Measurements from ENCODE around the gene LCE5A. TPM values are rescaled to one million over a fixed set of nuclear protein-coding genes. Genes with fewer than 3 reads are reported as not detected.

The LCE5A gene
- total RNA-seq, 2 experiments from 2014 or later = not detected

DNA sequence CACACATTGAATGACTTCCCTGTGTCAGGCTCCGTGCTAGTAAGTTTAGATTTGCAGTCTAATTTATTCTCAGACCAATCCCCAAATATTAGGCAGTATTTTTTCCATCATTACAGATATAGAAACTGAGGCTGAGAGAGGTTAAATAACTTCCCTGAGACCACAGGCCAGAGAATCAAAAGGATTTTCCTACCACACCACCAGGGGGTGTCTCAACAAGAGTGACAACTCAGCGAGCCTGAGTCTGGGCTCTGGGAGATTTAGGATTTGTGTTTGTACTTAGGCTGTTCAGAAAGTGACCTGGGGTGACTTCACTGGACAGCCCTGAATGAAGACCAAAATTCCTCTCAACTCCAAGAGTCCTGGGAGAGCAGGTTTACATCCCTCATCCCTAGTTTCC, 13.3 kb upstream of the LCE5A start:
- CTCF ChIA-PET = interaction anchor here (2.1 kb wide), 1 partner anchor 15 kb away, joined by 6 read pairs; no protein-coding TSS in a partner anchor
- intact Hi-C loops (cut with micrococcal nuclease) = no loop called here

DNA sequence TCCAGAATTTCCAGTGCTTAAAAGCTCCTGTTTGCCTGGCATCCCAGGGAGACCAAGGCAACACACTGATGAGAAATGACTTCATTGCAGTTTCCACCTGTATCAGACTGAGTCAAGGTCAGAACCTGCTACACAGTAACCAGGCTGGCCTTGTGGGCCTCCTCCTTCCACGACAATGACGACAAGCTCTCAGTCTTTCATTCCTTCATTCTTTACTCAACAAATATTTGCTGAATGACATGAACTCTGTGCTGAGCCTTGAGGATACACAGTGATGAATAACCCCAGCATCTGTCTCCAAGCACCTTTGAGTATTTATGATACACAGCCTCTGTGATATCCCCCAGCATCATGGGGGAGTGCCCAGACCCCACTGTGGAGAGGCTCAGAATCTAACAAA, 8.9 kb upstream of the LCE5A start:
- intact Hi-C loops (cut with micrococcal nuclease) = no loop called here

More for the DNA sequence above, 13.3 kb upstream of the LCE5A start:
- Mint-ChIP-seq H3K27ac (no peak overlapping the region), H3K4me3 (no peak overlapping the region), H3K36me3 (ENCODE audit: low read depth) (no peaks in the 10 kb centered on the region), H3K9me3 (no peaks in the 10 kb centered on the region), H3K4me1 (ENCODE audit: low read depth) (no peaks in the 10 kb centered on the region), H3K27me3 (ENCODE audit: low read depth) (peaks cover 7% of the 10 kb centered on the region)
- no peak for DNase-seq

DNA sequence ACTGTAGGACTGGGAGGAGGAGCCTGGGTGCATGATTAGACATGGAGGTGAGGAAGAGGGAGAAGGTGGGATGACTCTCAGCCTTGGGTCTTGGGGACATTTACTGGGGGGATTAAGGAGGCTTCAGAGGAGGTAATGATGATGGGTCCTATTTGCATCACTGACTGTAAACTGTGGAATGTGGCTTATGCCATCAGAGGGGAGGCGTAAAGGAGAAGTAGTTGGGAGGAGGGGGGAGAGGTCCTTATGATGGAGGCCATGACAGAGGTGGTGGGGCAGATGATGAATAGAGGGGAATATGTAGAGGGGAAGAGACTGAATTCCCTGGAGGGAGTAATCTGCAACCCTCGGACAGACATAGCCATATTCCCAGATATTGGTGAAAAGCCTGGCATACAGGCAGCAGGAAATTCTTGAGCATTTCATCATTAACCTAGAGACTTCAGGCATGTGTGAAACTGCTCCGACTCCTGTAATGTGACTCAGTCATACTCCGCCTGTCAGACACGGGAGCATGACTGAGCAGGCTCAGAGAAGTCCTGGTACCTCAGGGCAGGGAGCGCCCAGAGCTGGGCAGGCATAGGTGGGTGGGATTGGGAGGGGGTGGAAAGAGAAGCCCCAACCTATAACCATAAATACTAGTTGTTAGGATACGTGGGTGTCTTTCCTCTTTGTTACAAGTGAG, 8.0 kb upstream of the LCE5A start:
- H3K36me3 Mint-ChIP-seq (ENCODE audit: low read depth) = no peaks in the 10 kb centered on the region

More for the DNA sequence above, 8.9 kb upstream of the LCE5A start:
- H3K9me3 Mint-ChIP-seq = no peaks in the 10 kb centered on the region
- no peak overlapping the region for H3K27ac Mint-ChIP-seq
- DNase-seq = no peak
- peaks cover 4% of the 10 kb centered on the region for H3K27me3 Mint-ChIP-seq (ENCODE audit: low read depth)
- no peak overlapping the region for H3K4me3 Mint-ChIP-seq
- CTCF ChIA-PET = no interaction called here
- no peaks in the 10 kb centered on the region for H3K4me1 Mint-ChIP-seq (ENCODE audit: low read depth)
- H3K36me3 Mint-ChIP-seq (ENCODE audit: low read depth) = no peaks in the 10 kb centered on the region

DNA sequence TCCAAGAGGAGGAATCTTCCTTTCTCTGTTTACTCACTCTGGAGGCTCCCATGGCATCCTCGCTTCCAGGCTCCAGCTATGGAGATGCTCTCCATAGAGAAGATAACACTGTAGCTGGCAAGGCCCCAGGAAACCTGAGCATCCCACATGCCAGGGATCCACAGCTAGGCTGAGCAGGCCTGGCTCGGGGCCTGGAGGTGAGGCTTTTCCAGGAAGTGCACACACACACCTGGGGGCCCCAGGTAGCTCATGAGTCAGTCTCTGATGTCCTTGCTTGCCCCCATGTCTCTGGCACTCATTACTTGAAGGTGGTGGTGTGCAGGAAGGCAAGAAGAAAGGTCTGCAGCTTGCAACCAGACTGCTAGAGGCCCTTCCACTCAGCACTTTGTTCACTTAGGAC, 5.5 kb upstream of the LCE5A start:
- intact Hi-C loops (cut with micrococcal nuclease) = no loop called here
- Mint-ChIP-seq H3K27me3 (ENCODE audit: low read depth) (peaks cover 10% of the 10 kb centered on the region), H3K9me3 (no peaks in the 10 kb centered on the region), H3K4me3 (no peak overlapping the region), H3K4me1 (ENCODE audit: low read depth) (no peaks in the 10 kb centered on the region), H3K36me3 (ENCODE audit: low read depth) (no peaks in the 10 kb centered on the region), H3K27ac (no peak overlapping the region)
- DNase-seq = no peak
- CTCF ChIA-PET = interaction anchor here (0.6 kb wide), 1 partner anchor 820 kb away, joined by 3 read pairs; no protein-coding TSS in a partner anchor

More for the DNA sequence above, 8.0 kb upstream of the LCE5A start:
- Mint-ChIP-seq H3K9me3 (no peaks in the 10 kb centered on the region), H3K27me3 (ENCODE audit: low read depth) (peaks cover 4% of the 10 kb centered on the region), H3K4me1 (ENCODE audit: low read depth) (no peaks in the 10 kb centered on the region), H3K27ac (no peak overlapping the region), H3K4me3 (no peak overlapping the region)
- CTCF ChIA-PET = no interaction called here
- intact Hi-C loops (cut with micrococcal nuclease) = no loop called here
- DNase-seq = no peak

DNA sequence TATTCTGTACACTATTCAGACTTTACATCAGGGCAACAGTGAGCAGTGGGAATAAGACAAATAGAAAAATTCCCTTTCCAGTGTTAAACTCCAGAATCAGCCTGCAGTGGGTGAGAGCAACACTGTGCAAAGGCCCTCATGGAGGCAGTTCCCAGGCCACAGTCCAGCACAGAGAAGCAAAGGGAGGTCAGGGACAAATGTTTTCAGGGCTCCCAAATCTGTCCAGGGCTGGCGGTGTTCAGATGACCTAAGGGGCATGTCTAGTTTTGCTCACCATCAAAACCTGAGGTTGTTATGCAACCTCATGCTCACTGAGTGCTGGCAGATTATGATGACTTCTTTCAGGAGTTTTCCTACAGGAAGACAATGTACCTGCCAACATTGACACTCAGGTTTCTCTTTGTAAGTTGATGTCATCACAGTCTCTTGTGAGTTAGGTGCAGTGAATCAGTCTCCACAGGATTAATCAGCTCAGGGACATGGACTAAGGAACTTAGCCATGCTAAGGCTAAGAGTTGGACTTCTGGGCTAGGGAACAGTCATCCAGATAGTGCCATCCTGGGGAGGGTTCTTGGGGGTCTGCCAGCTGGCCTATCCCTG, 3.6 kb upstream of the LCE5A start:
- Mint-ChIP-seq H3K4me1 (ENCODE audit: low read depth) (no peaks in the 10 kb centered on the region), H3K9me3 (no peaks in the 10 kb centered on the region), H3K4me3 (no peak overlapping the region), H3K27ac (no peak overlapping the region), H3K36me3 (ENCODE audit: low read depth) (no peaks in the 10 kb centered on the region), H3K27me3 (ENCODE audit: low read depth) (peaks cover 20% of the 10 kb centered on the region)
- intact Hi-C loops (cut with micrococcal nuclease) = no loop called here
- CTCF ChIA-PET = no interaction called here
- DNase-seq = no peak

DNA sequence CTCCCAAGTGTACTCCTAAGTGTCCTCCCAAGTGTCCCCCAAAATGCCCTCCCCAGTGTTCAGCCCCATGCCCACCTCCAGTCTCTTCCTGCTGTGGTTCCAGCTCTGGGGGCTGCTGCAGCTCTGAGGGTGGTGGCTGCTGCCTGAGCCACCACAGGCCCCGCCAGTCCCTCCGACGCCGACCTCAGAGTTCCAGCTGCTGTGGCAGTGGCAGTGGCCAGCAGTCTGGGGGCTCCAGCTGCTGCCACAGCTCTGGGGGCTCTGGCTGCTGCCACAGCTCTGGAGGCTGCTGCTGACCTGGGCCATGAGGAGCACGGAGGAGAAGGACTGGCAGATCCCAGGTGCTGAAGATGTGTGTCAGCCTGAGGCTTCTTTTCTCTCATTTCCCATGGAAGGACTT, 993 bp downstream of the LCE5A start:
- DNase-seq = no peak
- CTCF ChIA-PET = no interaction called here
- Mint-ChIP-seq H3K27me3 (ENCODE audit: low read depth) (peaks cover 52% of the 10 kb centered on the region), H3K4me3 (no peak overlapping the region), H3K9me3 (no peaks in the 10 kb centered on the region), H3K27ac (no peak overlapping the region), H3K4me1 (ENCODE audit: low read depth) (peaks cover 2% of the 10 kb centered on the region), H3K36me3 (ENCODE audit: low read depth) (no peaks in the 10 kb centered on the region)
- intact Hi-C loops (cut with micrococcal nuclease) = no loop called here

DNA sequence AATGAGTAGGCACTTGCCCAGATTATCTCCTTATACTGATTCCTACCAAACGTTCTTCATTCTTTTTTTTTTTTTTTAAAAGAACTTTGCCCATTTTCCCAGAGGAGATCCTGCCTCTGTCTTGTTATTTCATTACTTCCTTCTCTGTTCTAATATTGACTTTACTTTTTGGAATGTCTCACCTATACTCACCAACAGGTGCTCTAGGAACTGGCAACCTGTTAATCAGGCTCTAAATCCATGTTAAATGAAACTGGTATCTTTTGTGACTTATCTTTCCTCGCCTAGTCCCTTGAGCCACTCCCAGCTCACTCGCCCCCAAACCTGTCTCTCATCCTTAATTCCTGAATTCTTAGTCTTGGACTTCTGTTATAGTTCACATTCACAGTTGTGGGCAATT, 2.5 kb downstream of the LCE5A start:
- intact Hi-C loops (cut with micrococcal nuclease) = no loop called here
- H3K9me3 Mint-ChIP-seq = no peaks in the 10 kb centered on the region
- H3K36me3 Mint-ChIP-seq (ENCODE audit: low read depth) = no peaks in the 10 kb centered on the region
- peaks cover 60% of the 10 kb centered on the region for H3K27me3 Mint-ChIP-seq (ENCODE audit: low read depth)
- no peak overlapping the region for H3K27ac Mint-ChIP-seq
- no peak for DNase-seq
- peaks cover 2% of the 10 kb centered on the region for H3K4me1 Mint-ChIP-seq (ENCODE audit: low read depth)
- H3K4me3 Mint-ChIP-seq = no peak overlapping the region
- CTCF ChIA-PET = no interaction called here

DNA sequence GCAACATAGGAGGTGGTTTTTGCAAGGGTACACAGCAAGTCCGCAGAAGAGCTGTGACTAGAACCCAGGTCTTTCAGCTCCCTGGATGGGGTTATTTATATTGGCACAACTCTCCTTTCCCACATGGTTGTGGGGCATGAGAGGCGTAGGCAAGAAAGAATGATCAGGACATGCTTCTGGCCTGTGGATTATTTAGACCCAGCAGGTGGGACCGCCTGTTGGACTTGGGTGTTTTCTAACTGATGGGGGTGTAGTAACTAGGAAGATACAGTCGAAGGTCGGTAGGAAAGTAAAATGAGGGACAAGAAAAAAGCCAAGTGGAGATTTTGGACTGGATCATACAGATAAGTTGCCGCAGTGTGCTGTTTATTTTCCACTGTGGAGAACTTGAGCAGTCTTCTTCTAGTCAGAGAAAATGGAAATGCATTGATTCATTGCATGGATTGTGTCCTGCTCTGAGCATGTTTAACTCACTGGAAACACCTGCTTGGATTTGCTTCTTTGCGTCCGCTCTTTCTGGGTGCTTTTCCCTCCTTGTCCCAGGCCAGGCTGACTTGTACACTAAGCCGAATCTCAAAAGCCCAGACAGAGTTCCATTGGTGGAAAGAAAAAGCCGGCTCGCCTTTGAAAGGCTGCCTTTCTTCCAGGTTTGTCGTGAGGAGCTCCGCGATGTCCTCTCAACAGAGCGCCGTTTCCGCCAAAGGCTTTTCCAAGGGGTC, 4.3 kb downstream of the LCE5A start:
- Mint-ChIP-seq H3K36me3 (ENCODE audit: low read depth) (no peaks in the 10 kb centered on the region), H3K4me3 (no peak overlapping the region), H3K4me1 (ENCODE audit: low read depth) (peaks cover 2% of the 10 kb centered on the region), H3K27ac (no peak overlapping the region), H3K27me3 (ENCODE audit: low read depth) (peaks cover 58% of the 10 kb centered on the region), H3K9me3 (no peaks in the 10 kb centered on the region)
- no peak for DNase-seq
- CTCF ChIA-PET = no interaction called here
- intact Hi-C loops (cut with micrococcal nuclease) = no loop called here

DNA sequence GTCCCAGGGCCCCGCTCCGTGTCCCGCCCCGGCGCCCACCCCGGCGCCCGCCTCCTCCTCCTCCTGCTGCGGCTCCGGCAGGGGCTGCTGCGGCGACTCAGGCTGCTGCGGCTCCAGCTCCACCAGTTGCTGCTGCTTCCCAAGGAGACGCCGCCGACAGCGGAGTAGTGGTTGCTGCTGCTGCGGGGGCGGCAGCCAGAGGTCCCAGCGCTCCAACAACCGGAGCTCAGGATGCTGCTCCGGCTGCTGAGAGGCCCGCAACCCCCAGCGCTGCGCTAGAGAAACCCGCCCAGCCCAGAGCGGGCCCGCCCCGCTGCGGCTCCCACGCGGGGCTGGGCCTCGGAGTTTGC, 4.8 kb downstream of the LCE5A start:
- CTCF ChIA-PET = interaction anchor here (0.9 kb wide), 1 partner anchor 74 kb away, joined by 3 read pairs; no protein-coding TSS in a partner anchor
- Mint-ChIP-seq H3K27ac (no peak overlapping the region), H3K36me3 (ENCODE audit: low read depth) (no peaks in the 10 kb centered on the region), H3K27me3 (ENCODE audit: low read depth) (peaks cover 54% of the 10 kb centered on the region), H3K4me3 (no peak overlapping the region), H3K9me3 (no peaks in the 10 kb centered on the region), H3K4me1 (ENCODE audit: low read depth) (peaks cover 2% of the 10 kb centered on the region)
- no peak for DNase-seq
- intact Hi-C loops (cut with micrococcal nuclease) = no loop called here

DNA sequence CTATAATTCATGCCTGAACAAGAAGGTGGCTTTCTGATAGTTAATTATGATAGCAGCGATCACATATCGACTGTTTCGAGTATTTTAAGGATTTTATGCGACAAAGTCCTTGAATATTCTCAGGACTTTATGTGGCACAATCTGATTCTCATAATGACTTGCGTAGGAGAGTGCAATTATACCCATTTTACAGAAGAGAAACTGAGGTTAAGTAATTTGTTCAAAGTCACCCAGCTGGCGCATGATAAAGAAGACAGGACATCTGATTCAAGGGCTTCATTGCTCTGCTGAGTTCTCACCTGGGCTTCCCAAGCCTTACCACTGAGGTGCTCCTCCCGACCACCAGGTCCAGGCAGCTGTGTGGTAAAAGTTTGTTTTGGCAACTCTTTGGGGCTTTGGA, 5.5 kb downstream of the LCE5A start:
- no peaks in the 10 kb centered on the region for H3K36me3 Mint-ChIP-seq (ENCODE audit: low read depth)
- intact Hi-C loops (cut with micrococcal nuclease) = no loop called here
- H3K9me3 Mint-ChIP-seq = no peaks in the 10 kb centered on the region
- no peak for DNase-seq
- CTCF ChIA-PET = interaction anchor here (0.9 kb wide), 1 partner anchor 75 kb away, joined by 3 read pairs; no protein-coding TSS in a partner anchor
- H3K4me3 Mint-ChIP-seq = no peak overlapping the region
- no peak overlapping the region for H3K27ac Mint-ChIP-seq
- peaks cover 2% of the 10 kb centered on the region for H3K4me1 Mint-ChIP-seq (ENCODE audit: low read depth)
- peaks cover 49% of the 10 kb centered on the region for H3K27me3 Mint-ChIP-seq (ENCODE audit: low read depth)

DNA sequence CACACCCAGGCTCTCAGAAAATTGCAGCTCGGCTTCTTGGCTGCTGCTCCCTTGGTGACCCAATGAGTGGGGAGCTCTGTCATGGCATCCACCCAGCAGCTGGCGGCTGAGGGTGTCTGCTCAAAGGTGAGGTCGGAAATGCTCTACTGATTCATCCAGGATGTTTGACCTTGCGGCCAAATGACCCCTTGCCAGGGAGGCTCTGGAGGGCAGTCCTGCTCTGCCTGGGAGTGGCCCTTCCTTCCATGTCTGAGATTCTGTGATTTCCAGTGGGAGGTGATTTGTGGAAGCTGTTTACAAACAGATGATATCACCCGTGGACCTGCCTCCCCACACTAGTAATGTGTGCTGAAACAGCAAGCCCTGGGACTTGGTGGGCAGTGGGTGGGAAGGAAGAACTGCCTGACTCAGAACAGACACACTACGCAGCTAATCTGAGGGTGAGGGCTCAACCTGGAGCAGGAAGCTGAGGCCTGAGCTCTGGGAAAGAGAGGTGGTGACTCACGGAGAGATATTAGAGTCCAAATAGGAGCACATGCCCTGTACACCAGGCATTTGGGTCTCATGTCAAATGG, 6.7 kb downstream of the LCE5A start:
- H3K36me3 Mint-ChIP-seq (ENCODE audit: low read depth) = no peaks in the 10 kb centered on the region
- H3K4me3 Mint-ChIP-seq = no peak overlapping the region
- H3K27ac Mint-ChIP-seq = no peak overlapping the region
- no peak for DNase-seq
- intact Hi-C loops (cut with micrococcal nuclease) = no loop called here
- no peaks in the 10 kb centered on the region for H3K9me3 Mint-ChIP-seq
- H3K4me1 Mint-ChIP-seq (ENCODE audit: low read depth) = peaks cover 2% of the 10 kb centered on the region
- CTCF ChIA-PET = no interaction called here
- peaks cover 42% of the 10 kb centered on the region for H3K27me3 Mint-ChIP-seq (ENCODE audit: low read depth)

DNA sequence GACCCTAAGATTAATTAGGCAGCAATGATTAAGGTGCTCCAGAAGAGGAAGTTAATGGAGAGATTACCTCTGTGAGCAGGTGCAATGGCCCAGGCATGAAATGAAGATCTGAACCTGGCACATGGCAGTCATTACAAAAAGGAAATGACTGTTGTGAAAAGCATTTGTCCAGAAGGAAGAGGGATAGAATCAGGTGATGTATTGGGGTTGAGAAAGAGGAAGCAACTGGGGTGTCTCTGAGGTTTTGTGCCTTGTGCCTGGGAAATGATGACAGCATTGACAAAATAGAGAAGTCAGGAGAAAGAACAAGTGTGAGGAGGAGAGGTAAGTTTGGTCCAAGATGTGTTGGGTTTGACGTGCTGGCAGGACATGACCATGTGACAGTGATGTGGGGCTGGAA, 9.2 kb downstream of the LCE5A start:
- H3K36me3 Mint-ChIP-seq (ENCODE audit: low read depth) = no peaks in the 10 kb centered on the region
- no peak for DNase-seq
- peaks cover 2% of the 10 kb centered on the region for H3K9me3 Mint-ChIP-seq
- CTCF ChIA-PET = no interaction called here
- H3K4me1 Mint-ChIP-seq (ENCODE audit: low read depth) = no peaks in the 10 kb centered on the region
- peaks cover 26% of the 10 kb centered on the region for H3K27me3 Mint-ChIP-seq (ENCODE audit: low read depth)
- no peak overlapping the region for H3K4me3 Mint-ChIP-seq
- H3K27ac Mint-ChIP-seq = no peak overlapping the region
- intact Hi-C loops (cut with micrococcal nuclease) = no loop called here

Measured in activated naive CD4-positive, alpha-beta T cell treated with anti-CD3 and anti-CD28 coated beads for 36 hours (primary cell).